ENCODE measurements around the gene COG6. TPM values are rescaled to one million over a fixed set of nuclear protein-coding genes. Genes with fewer than 3 reads are reported as not detected.
A peak's percentile ranks its signal among the peaks of the same experiment; 100 is the strongest.

COG6 gene
- total and polyA plus RNA-seq, 2 of the 13 experiments (the other 11 are each of a cell fraction or from before 2014, with no cell fraction given) = 23.5 to 26.1 TPM

DNA sequence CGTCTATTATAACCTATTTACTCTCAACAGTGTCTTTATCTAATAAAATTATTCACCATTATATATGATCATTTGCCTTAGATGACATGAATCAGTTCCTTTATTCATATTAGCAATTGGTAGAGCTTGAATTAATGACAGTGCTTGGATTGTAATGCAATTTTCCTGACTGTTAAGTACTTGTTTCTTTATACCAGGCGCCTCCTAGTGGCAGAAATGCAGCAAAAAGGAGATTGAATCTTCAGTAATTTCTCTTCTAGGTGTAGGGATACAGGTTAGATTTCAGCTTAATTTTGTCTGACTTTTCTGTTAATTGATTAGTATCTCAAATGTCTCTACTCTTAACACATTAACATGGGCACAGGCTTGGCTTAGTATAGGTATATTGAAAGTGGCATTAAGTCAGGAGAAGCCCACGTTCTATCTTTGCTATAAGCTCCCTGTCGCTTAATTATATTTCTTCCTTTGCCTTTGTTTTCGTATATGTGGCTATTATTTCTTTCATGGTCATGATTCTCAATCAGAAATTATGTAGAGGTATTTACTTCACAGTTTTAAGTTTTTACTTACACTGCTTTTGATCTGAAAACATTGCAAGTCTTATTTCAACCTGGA, 43.3 kb upstream of the COG6 start:
- H3K4me3 ChIP-seq (replicated peaks in 1 of 3; ENCODE audit: insufficient read depth in 1 of 3, low read depth in 2 of 3, low read length in 3 of 3) = no peak overlapping the region
- intact Hi-C loops (cut with micrococcal nuclease; ENCODE audit: unreplicated experiment) (loop anchor here (1.0 to 10.0 kb wide), 4 partner anchors 197 to 640 kb away; no protein-coding TSS in a partner anchor), in situ Hi-C loops (cut with HindIII; ENCODE audit: extremely low pct_ligation_motif_present, low pct_unique_long_range_greater_than_20kb) (loop anchor here (25.0 kb wide), 3 partner anchors 350 to 650 kb away; no protein-coding TSS in a partner anchor)
- no peak for ATAC-seq
- POLR2A ChIA-PET = no interaction called here
- peak; percentile 58 for DNase-seq (ENCODE audit: low spot score)
- WGBS (ENCODE audit: low lambda C conversion rate) = 30% methylated on average over 5 of the region's 5 CpGs
- H4K20me1 ChIP-seq (ENCODE audit: insufficient read depth, low read length) = no peaks in the 10 kb centered on the region
- H3K4me2 ChIP-seq (ENCODE audit: low read depth, low read length) = no peak overlapping the region
- no peak overlapping the region for H2AFZ ChIP-seq (ENCODE audit: low read length)
- H3K4me1 ChIP-seq (ENCODE audit: insufficient read depth, low read length) = no peaks in the 10 kb centered on the region
- CTCF ChIA-PET (ENCODE audit: low intra/inter-chr PET ratio, low total read pairs) = interaction anchor here (0.7 kb wide), 1 partner anchor 339 kb away, joined by 3 read pairs; no protein-coding TSS in a partner anchor
- H3K79me2 ChIP-seq (ENCODE audit: insufficient read depth, low read length) = no peaks in the 10 kb centered on the region
- H3K9me3 ChIP-seq (ENCODE audit: low read length) = no peaks in the 10 kb centered on the region
- H3K9ac ChIP-seq (ENCODE audit: insufficient read depth, low read depth, low read length) = no peak overlapping the region
- H3K36me3 ChIP-seq (replicated peaks in 1 of 2; ENCODE audit: control insufficient read depth in 1 of 2, insufficient read depth in 2 of 2, low read length in 2 of 2) = no peaks in the 10 kb centered on the region
- H3K27me3 ChIP-seq (ENCODE audit: control insufficient read depth in 1 of 2, insufficient read depth in 2 of 2, low read length in 2 of 2) = no peaks in the 10 kb centered on the region; a peak in 1 of 5 replicates
- peak; percentile 39 for FAIRE-seq
- H3K27ac ChIP-seq (ENCODE audit: extremely low read length, insufficient read depth, low read length) = no peak overlapping the region
- no TSS peak for BruUV-seq (replicated peaks)
- peak; percentile 58 for TF ChIP-seq STAG1 (CRISPR knock-in tag; IDR thresholded peaks at IDR 0.05)
- TF ChIP-seq, protein P1, sequence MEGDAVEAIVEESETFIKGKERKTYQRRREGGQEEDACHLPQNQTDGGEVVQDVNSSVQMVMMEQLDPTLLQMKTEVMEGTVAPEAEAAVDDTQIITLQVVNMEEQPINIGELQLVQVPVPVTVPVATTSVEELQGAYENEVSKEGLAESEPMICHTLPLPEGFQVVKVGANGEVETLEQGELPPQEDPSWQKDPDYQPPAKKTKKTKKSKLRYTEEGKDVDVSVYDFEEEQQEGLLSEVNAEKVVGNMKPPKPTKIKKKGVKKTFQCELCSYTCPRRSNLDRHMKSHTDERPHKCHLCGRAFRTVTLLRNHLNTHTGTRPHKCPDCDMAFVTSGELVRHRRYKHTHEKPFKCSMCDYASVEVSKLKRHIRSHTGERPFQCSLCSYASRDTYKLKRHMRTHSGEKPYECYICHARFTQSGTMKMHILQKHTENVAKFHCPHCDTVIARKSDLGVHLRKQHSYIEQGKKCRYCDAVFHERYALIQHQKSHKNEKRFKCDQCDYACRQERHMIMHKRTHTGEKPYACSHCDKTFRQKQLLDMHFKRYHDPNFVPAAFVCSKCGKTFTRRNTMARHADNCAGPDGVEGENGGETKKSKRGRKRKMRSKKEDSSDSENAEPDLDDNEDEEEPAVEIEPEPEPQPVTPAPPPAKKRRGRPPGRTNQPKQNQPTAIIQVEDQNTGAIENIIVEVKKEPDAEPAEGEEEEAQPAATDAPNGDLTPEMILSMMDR (CRISPR knock-in tag; IDR thresholded peaks at IDR 0.05) = peak; percentile 60
- TF ChIP-seq, protein P2, sequence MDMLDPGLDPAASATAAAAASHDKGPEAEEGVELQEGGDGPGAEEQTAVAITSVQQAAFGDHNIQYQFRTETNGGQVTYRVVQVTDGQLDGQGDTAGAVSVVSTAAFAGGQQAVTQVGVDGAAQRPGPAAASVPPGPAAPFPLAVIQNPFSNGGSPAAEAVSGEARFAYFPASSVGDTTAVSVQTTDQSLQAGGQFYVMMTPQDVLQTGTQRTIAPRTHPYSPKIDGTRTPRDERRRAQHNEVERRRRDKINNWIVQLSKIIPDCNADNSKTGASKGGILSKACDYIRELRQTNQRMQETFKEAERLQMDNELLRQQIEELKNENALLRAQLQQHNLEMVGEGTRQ (IDR thresholded peaks at IDR 0.05; ENCODE audit: low read depth, low read length) = no peak
- TF ChIP-seq, protein P2 (CRISPR knock-in tag; IDR thresholded peaks at IDR 0.05; ENCODE audit: borderline replicate concordance) = no peak
- peak; percentile 26; the same call in 1 of the 2 replicates for TF ChIP-seq SMC3 (IDR thresholded peaks at IDR 0.05; ENCODE audit: low read length)
- peak; percentile 97 for TF ChIP-seq TEAD3 (CRISPR knock-in tag; optimal IDR thresholded peaks at IDR 0.05; ENCODE audit: borderline replicate concordance)

Measured in HepG2 (cell line).